ENCODE results near the gene BAZ2A.

Gene BAZ2A

DNA sequence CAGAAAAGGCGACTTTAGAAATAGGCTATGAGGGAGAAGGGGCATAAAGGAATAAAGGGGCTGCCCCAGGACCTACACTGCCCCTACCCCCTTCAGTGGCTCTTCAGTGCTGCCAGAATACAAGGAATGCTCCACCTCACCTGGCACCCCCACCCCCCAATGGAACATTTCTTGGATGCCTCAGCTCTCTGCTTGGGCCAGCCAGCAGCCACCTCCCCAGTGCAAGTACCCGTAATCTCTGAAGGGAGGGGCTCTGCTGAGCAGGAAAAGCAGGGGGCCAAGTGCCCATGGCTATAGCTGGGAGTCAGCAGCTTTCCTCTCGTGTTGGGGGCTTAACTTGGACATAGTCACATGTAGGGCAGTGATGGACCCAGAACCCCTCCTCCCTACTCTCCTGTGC, 33.3 kb downstream of the BAZ2A start:
- Mint-ChIP-seq H3K27ac (peak overlapping the region in 2 of 3 experiments; percentile 50 to 60), H3K9me3 (no peaks in the 10 kb centered on the region), H3K27me3 (ENCODE audit: low read depth) (no peaks in the 10 kb centered on the region), H3K4me1 (peaks cover 18% of the 10 kb centered on the region), H3K36me3 (ENCODE audit: low read depth) (peaks cover 51% of the 10 kb centered on the region), H3K4me3 (no peak overlapping the region)
- TF ChIP-seq, protein P1, sequence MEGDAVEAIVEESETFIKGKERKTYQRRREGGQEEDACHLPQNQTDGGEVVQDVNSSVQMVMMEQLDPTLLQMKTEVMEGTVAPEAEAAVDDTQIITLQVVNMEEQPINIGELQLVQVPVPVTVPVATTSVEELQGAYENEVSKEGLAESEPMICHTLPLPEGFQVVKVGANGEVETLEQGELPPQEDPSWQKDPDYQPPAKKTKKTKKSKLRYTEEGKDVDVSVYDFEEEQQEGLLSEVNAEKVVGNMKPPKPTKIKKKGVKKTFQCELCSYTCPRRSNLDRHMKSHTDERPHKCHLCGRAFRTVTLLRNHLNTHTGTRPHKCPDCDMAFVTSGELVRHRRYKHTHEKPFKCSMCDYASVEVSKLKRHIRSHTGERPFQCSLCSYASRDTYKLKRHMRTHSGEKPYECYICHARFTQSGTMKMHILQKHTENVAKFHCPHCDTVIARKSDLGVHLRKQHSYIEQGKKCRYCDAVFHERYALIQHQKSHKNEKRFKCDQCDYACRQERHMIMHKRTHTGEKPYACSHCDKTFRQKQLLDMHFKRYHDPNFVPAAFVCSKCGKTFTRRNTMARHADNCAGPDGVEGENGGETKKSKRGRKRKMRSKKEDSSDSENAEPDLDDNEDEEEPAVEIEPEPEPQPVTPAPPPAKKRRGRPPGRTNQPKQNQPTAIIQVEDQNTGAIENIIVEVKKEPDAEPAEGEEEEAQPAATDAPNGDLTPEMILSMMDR (IDR thresholded peaks at IDR 0.05; ENCODE audit: unreplicated experiment in 3 of 3), result no peak

DNA sequence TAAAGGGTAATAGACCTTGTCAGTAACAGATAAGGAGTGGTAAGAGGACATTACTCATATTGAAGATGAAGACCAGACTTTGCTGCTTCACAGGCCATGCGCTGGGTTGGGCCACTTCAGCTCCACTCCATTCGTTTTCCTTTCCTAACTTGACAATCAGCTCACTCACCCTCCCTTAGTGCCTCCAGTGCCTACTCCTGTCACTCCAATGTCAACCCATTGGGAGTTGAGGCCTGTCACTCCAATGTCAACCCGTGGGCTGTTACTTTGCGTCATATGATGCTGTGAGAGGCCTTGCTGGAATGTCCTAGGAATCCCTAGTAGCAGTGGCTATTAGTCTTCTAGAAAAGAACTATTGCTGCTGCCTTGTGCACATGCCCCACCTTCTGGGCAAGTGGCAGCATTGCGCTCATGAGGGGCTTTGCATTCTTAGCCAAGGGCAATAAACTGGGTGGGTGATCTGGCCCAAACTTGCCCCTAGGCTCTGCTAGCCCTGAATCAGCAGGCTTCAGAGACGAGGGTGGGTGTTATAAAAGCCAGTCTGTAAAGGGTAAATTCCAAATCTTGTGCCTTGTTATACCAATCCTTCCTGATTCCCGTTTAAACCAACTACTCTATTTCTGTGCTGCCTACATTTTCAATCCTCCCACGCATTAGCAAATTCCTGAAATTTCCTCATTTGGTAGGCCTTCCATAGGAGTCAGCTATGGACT, 36.1 kb downstream of the BAZ2A start:
- Mint-ChIP-seq H3K4me1 (peaks cover 26% of the 10 kb centered on the region), H3K36me3 (ENCODE audit: low read depth) (peaks cover 30% of the 10 kb centered on the region), H3K4me3 (no peak overlapping the region), H3K27me3 (ENCODE audit: low read depth) (no peaks in the 10 kb centered on the region), H3K27ac (peak overlapping the region; percentile 75 to 90 (median 85)), H3K9me3 (no peaks in the 10 kb centered on the region)
- TF ChIP-seq, protein P1 (IDR thresholded peaks at IDR 0.05; ENCODE audit: unreplicated experiment in 3 of 3), result peak; percentile 73 to 83 (median 76)

DNA sequence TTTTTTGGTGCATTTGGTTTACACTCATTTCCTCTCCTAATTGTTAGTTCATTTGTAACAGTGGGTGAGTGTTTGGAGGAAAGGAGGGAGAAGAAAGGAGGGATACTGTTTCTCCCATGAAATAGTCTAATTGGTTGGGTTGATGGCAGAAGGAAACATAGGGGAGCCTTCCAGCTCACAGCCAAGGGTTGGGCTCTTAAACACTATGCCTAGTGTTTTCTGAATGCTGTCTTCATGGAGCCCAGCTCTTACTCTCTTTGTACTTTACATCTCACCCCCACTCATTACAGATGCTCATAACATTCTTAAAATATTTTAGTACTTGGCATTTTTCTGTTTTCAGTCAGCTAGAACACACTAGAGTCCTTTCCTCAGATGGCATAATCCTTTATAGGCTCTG, 38.2 kb downstream of the BAZ2A start:
- Mint-ChIP-seq H3K4me1 (peaks cover 26% of the 10 kb centered on the region), H3K27me3 (ENCODE audit: low read depth) (no peaks in the 10 kb centered on the region), H3K4me3 (no peak overlapping the region), H3K36me3 (ENCODE audit: low read depth) (peaks cover 29% of the 10 kb centered on the region), H3K27ac (peak overlapping the region; percentile 40 to 78 (median 47)), H3K9me3 (no peaks in the 10 kb centered on the region)
- TF ChIP-seq, protein P1 (IDR thresholded peaks at IDR 0.05; ENCODE audit: unreplicated experiment in 3 of 3), result no peak

GRCh38 chr12:56591126-56591525, 39.0 kb downstream of the BAZ2A start:
- H3K9me3 Mint-ChIP-seq, result no peaks in the 10 kb centered on the region
- no peak overlapping the region for H3K4me3 Mint-ChIP-seq
- peaks cover 31% of the 10 kb centered on the region for H3K36me3 Mint-ChIP-seq (ENCODE audit: low read depth)
- TF ChIP-seq, protein P1 (IDR thresholded peaks at IDR 0.05; ENCODE audit: unreplicated experiment in 3 of 3), result no peak
- H3K27ac Mint-ChIP-seq, result peak overlapping the region in 2 of 3 experiments; percentile 17 to 47
- H3K27me3 Mint-ChIP-seq (ENCODE audit: low read depth), result no peaks in the 10 kb centered on the region
- H3K4me1 Mint-ChIP-seq, result peaks cover 26% of the 10 kb centered on the region

DNA sequence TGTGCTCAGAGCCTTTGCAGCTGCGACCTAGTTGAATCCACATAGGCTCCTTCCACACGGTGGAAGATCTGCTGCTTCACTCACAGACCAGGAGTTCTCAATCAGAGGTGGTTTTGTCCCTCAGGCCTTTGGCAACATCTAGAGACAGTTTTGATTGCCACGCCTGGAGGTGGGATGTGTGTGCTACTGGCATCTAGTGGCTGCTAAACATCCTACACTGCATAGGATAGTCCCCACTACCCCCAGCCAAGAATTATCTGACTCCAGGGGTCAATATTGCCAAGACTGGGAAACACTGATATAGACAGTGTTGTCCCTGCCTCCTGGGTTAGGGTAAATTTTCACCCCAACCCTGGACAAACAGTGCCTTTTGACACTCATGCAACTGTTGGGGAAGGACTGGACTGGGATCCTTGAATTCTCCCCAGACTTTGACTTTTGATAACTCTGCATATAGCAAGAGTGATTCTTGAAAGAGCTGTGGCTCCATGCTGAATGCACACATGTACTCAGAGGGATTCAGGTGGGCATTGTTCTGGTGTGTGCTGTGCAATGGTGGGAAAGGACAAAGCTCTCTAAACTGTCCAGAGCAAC, 39.8 kb downstream of the BAZ2A start:
- TF ChIP-seq, protein P1 (IDR thresholded peaks at IDR 0.05; ENCODE audit: unreplicated experiment in 3 of 3), result peak in 2 of 3 experiments; percentile 21 to 29
- no peak overlapping the region for H3K27ac Mint-ChIP-seq
- H3K36me3 Mint-ChIP-seq (ENCODE audit: low read depth), result peaks cover 33% of the 10 kb centered on the region
- no peak overlapping the region for H3K4me3 Mint-ChIP-seq
- no peaks in the 10 kb centered on the region for H3K27me3 Mint-ChIP-seq (ENCODE audit: low read depth)
- H3K9me3 Mint-ChIP-seq, result no peaks in the 10 kb centered on the region
- H3K4me1 Mint-ChIP-seq, result peaks cover 26% of the 10 kb centered on the region

Data from nephron (organoid).